IPS DF 6.9 (cell line): ENCODE results near the gene GALNT10.
A peak's percentile ranks its signal among the peaks of the same experiment; 100 is the strongest.

Experiments
- DNase-seq: peaks from one replicate; pipeline ENCODE4 v3.0.0-alpha.2; 2013; ENCODE audit warnings: low read depth, low spot score
- H3K27ac ChIP-seq: one replicate; pipeline ENCODE4 v1.5.1; 2013; ENCODE audit warnings: low read length, control low read depth
- H3K27me3 ChIP-seq: 2 replicates; pipeline ENCODE4 v1.6.1; 2013; ENCODE audit warnings: mild to moderate bottlenecking, low read length; ENCODE audit not compliant: control insufficient read depth, insufficient read depth
- H3K36me3 ChIP-seq: 2 replicates; pipeline ENCODE4 v1.6.1; 2013; ENCODE audit warnings: low read length; ENCODE audit not compliant: control insufficient read depth, insufficient read depth
- H3K4me1 ChIP-seq: 2 replicates; pipeline ENCODE4 v1.6.1; 2013; ENCODE audit warnings: low read length; ENCODE audit not compliant: control insufficient read depth, insufficient read depth
- H3K4me3 ChIP-seq: 2 replicates; pipeline ENCODE4 v1.5.1; 2013; ENCODE audit warnings: mild to moderate bottlenecking, low read length
- H3K9me3 ChIP-seq: 2 replicates; pipeline ENCODE4 v1.6.1; 2013; ENCODE audit warnings: low read length, inconsistent platforms; ENCODE audit not compliant: control insufficient read depth, insufficient read depth
- WGBS: extraction: QIAGEN DNeasy Blood & Tissue Kit; methylation state at CpG from one replicate; pipeline ENCODE4 v1.1.7; 2013; ENCODE audit warnings: mixed read lengths, missing lambda C conversion rate; ENCODE audit not compliant: insufficient read length, insufficient coverage; 5-methylcytosine and 5-hydroxymethylcytosine counted together

The GALNT10 gene

DNA sequence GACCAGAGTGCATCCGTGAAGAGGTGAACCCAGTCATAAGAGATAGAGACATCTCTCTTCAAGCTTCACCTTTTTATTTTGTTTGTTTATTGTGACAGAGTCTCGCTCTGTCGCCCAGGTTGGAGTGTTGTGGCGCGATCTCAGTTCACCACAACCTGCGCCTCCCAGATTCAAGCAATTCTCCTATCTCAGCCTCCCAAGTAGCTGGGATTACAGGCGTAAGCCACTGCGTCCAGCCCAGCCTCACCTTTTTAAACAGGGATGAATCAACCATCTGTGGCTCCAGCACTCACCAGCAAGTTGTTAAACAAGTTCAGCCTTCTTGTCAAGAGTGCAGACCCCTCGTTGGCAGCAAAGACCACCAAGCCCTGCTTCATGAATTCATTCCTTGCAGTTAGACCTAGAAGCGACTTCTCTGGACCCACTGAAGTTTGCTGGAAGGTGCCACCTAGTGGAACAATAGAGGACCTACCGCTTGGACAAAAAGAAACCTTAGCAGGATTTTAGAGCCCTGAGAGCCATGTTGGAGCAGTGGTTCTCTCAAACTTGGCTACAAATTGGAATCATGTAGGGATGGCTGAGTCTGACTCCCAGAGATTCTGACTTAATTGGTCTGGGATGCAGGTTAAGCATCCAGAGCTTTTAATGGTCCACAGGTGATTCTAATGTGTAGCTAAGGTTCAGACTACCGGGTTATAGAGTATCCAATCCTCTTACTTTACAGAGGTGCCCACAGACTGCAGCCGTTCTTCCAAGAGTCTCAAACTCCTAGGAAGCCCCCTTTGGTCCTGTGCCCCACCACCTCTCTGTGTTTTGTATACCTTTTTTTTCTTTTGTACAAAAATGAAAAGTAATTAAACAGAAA lies 10.5 kb upstream of the GALNT10 start:
- Histone ChIP-seq H3K4me3 (no peak overlapping the region), H3K27ac (no peak overlapping the region), H3K9me3 (no peaks in the 10 kb centered on the region), H3K4me1 (peaks cover 1% of the 10 kb centered on the region; the same call in 1 of the 2 replicates), H3K36me3 (no peaks in the 10 kb centered on the region), H3K27me3 (no peaks in the 10 kb centered on the region)
- no peak for DNase-seq
- no CpG with 5 or more reads among the region's 13 CpGs for WGBS

DNA sequence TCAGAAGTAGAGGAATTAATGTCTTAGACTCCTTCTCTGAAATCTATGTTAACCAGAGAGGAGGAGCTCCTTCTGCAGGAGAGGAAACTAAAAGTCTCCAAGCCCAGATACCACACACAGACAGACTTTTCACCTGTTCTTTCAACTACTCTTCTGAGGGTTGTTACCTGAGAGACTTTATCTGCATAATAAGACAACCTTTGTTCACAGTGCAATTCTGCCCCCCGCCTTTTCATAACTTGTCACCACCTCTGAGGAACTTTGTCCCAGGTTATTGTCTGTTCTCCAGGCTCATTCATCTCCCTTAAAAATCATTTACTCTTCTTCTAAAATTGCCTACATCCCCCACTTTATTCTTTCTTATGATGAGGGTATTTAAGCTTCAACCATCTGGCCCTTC lies 9.4 kb upstream of the GALNT10 start:
- DNase-seq = no peak

DNA sequence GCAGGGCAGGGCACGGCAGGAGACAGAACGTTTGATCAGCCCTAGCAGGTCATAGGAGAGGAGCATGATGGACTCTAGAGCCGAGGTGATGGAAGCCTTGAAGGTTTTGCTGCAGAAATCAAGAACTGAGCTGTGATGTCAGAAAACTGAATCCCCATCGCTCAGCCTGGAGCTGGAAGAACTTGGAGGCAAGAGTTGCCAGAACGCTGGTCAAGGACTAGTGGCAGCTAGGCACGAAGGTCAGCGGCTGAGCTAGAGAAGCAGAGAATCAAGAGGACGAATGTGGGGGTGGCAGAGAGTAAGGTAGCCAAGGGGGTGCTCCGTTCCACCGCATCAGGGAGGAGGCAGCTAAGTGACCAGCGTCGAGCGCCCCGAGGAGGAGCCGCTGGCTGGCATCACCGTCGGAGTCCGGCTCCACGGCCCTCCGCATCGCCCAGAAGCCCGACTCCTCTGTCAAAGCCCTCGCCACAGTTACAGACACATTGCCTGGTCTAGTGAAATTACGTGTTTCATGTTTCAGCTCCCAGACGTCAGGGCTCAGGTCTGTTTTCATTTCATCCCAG lies 1.2 kb upstream of the GALNT10 start:
- peaks cover 16% of the 10 kb centered on the region for H3K27me3 ChIP-seq
- H3K9me3 ChIP-seq = no peaks in the 10 kb centered on the region
- no peak for DNase-seq

More for the DNA sequence above, 9.4 kb upstream of the GALNT10 start:
- WGBS = no CpG with 5 or more reads among the region's 1 CpG
- H3K36me3 ChIP-seq = no peaks in the 10 kb centered on the region
- no peaks in the 10 kb centered on the region for H3K27me3 ChIP-seq
- H3K27ac ChIP-seq = no peak overlapping the region
- H3K9me3 ChIP-seq = no peaks in the 10 kb centered on the region
- H3K4me3 ChIP-seq = no peak overlapping the region
- peaks cover 1% of the 10 kb centered on the region; the same call in 1 of the 2 replicates for H3K4me1 ChIP-seq

DNA sequence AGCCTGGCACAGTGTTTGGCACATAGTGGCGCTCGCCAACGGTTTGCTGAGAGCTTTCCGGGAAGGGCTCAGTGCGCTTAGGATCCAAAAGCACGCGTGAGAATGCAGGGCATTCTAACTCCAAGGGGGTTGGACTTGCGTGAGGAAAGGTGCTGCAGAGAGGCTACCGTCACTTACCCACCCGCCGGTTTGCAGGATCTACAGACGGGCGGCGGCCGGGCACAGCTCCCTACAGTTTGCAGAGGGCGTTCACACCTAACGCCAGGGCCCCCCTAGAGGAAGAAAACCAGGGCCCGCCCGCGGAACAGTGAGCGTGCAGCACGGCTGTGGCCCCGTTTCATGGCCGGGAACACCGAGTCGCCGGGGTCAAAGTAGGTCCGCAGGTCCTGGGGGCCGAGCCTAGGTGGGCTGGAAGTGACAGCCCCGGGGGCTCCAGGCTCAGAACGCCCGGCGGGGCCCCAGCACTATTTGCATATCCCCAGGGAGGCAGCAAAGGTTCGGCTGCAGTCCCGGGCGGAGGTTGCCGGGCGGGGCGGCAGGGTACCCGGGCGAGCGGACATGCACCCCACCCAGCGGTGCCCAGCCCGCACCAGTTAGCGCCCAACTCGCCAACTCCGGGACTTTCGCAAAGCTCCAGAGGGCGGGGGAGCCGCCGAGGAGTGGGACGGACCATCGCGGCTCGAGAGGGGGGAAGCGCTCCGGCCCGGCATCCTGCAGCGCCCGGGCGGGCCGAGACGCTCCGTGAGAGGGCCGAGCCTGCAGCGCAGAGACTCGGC lies 526 bp upstream of the GALNT10 start:
- no peak for DNase-seq
- H3K9me3 ChIP-seq = no peaks in the 10 kb centered on the region
- no CpG with 5 or more reads among the region's 67 CpGs for WGBS
- no peak overlapping the region for H3K27ac ChIP-seq
- peak overlapping the region; percentile 92; the same call in 1 of the 2 replicates for H3K4me3 ChIP-seq
- H3K4me1 ChIP-seq = peaks cover 3% of the 10 kb centered on the region; the same call in 1 of the 2 replicates
- H3K27me3 ChIP-seq = peaks cover 16% of the 10 kb centered on the region
- no peaks in the 10 kb centered on the region for H3K36me3 ChIP-seq

More for the DNA sequence above, 1.2 kb upstream of the GALNT10 start:
- Histone ChIP-seq H3K4me3 (peak overlapping the region; percentile 92; the same call in 1 of the 2 replicates), H3K36me3 (no peaks in the 10 kb centered on the region), H3K27ac (no peak overlapping the region), H3K4me1 (no peaks in the 10 kb centered on the region)
- WGBS = no CpG with 5 or more reads among the region's 25 CpGs

- Histone ChIP-seq H3K4me3 (no peak overlapping the region), H3K27me3 (peaks cover 16% of the 10 kb centered on the region), H3K36me3 (no peaks in the 10 kb centered on the region), H3K9me3 (no peaks in the 10 kb centered on the region), H3K4me1 (peaks cover 3% of the 10 kb centered on the region; the same call in 1 of the 2 replicates), H3K27ac (no peak overlapping the region)
- no CpG with 5 or more reads among the region's 10 CpGs for WGBS
- DNase-seq = no peak
Observed at GRCh38 chr5:154191467-154192261, 1.1 kb downstream of the GALNT10 start.

- no peak overlapping the region for H3K27ac ChIP-seq
- no peaks in the 10 kb centered on the region for H3K36me3 ChIP-seq
- no peak for DNase-seq
- H3K4me3 ChIP-seq = no peak overlapping the region
- H3K9me3 ChIP-seq = no peaks in the 10 kb centered on the region
- H3K4me1 ChIP-seq = peaks cover 4% of the 10 kb centered on the region; the same call in 1 of the 2 replicates
- peaks cover 14% of the 10 kb centered on the region for H3K27me3 ChIP-seq
- WGBS = no CpG with 5 or more reads among the region's 3 CpGs
Observed at GRCh38 chr5:154193283-154193682, 2.8 kb downstream of the GALNT10 start.

GRCh38 chr5:154193701-154194121 lies 3.2 kb downstream of the GALNT10 start:
- H3K36me3 ChIP-seq = no peaks in the 10 kb centered on the region
- no peaks in the 10 kb centered on the region for H3K9me3 ChIP-seq
- H3K4me1 ChIP-seq = peaks cover 4% of the 10 kb centered on the region; the same call in 1 of the 2 replicates
- no peak overlapping the region for H3K27ac ChIP-seq
- no peak overlapping the region for H3K4me3 ChIP-seq
- WGBS = no CpG with 5 or more reads among the region's 1 CpG
- H3K27me3 ChIP-seq = peaks cover 13% of the 10 kb centered on the region
- no peak for DNase-seq

GRCh38 chr5:154194345-154195329 lies 4.1 kb downstream of the GALNT10 start:
- H3K36me3 ChIP-seq = no peaks in the 10 kb centered on the region
- H3K27ac ChIP-seq = no peak overlapping the region
- H3K27me3 ChIP-seq = peaks cover 4% of the 10 kb centered on the region; the same call in 1 of the 2 replicates
- no peaks in the 10 kb centered on the region for H3K9me3 ChIP-seq
- WGBS = no CpG with 5 or more reads among the region's 8 CpGs
- H3K4me1 ChIP-seq = peaks cover 4% of the 10 kb centered on the region; the same call in 1 of the 2 replicates
- peak; percentile 48 for DNase-seq
- H3K4me3 ChIP-seq = no peak overlapping the region

DNA sequence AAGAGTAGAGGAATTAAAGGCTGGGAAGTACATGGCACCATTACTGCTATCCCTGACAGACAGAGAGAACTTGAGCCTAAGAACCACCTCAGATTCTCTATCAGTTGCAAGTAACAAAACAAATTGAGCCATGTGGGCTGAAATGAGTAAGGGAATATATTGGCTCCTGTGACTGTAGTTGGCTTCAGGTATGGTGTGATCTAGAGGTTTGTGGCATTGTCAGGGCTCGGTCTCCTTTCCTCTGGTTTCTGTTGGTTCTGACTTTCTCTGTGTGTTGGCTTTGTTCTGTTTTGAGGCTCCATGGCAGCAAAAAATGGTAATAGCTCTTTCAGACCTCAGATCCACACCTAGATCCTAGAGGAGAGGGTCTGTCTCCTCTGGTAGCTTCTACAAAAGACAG lies 5.7 kb downstream of the GALNT10 start:
- Histone ChIP-seq H3K9me3 (no peaks in the 10 kb centered on the region), H3K36me3 (no peaks in the 10 kb centered on the region), H3K4me1 (peaks cover 4% of the 10 kb centered on the region; the same call in 1 of the 2 replicates), H3K4me3 (no peak overlapping the region), H3K27ac (no peak overlapping the region), H3K27me3 (no peaks in the 10 kb centered on the region; the same call in 1 of the 2 replicates)
- DNase-seq = no peak
- no CpG with 5 or more reads among the region's 1 CpG for WGBS
